Right lobe of liver (tissue), 4 donors: ENCODE data around the gene XRCC3.

Experiments
- POLR2A ChIP-seq: fragments of 450-650 bp; IDR thresholded peaks from one replicate; pipeline ENCODE4 v1.6.1; 2017; ENCODE audit warnings: antibody characterized with exemption, mild to moderate bottlenecking
- TF ChIP-seq, protein P1 (sequence below), 4 donors: fragments of 200-600 bp in 3 of 4; fragments of 450-650 bp in 1 of 4; IDR thresholded peaks; one replicate each; pipeline versions ENCODE4 v1.5.1 to v1.8.0; 2016 to 2022; ENCODE audit warnings: antibody characterized with exemption in 4 of 4, mild to moderate bottlenecking in 2 of 4
- donor health status: DM: no; HTN: no; CAD: no.
- donor health status: DM: no; HTN: no; CAD: no.
- donor health status: DM: no; HTN: yes; CAD: no.

DNA sequence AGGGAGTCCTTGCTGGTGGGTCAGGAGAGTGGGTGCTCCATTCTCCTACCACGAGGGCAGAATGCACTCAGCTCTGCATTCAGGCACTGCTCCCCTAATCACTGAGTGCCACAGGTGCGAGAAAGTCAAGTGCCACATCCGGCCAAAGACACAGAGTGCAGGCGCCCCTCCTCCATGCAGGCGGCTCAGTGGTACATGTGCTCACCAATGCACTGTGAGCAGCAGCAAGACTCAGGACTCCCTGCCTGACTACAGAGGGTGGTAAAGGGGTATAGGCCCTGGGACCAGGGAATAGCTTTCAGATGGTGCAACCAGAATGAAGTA, 33.2 kb upstream of the XRCC3 start:
- TF ChIP-seq, protein P1, sequence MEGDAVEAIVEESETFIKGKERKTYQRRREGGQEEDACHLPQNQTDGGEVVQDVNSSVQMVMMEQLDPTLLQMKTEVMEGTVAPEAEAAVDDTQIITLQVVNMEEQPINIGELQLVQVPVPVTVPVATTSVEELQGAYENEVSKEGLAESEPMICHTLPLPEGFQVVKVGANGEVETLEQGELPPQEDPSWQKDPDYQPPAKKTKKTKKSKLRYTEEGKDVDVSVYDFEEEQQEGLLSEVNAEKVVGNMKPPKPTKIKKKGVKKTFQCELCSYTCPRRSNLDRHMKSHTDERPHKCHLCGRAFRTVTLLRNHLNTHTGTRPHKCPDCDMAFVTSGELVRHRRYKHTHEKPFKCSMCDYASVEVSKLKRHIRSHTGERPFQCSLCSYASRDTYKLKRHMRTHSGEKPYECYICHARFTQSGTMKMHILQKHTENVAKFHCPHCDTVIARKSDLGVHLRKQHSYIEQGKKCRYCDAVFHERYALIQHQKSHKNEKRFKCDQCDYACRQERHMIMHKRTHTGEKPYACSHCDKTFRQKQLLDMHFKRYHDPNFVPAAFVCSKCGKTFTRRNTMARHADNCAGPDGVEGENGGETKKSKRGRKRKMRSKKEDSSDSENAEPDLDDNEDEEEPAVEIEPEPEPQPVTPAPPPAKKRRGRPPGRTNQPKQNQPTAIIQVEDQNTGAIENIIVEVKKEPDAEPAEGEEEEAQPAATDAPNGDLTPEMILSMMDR (IDR thresholded peaks at IDR 0.05), result no peak
- no peak for TF ChIP-seq POLR2A
